Right lobe of liver (tissue), 6 donors: ENCODE data around the gene ZFAND3. TPM values are rescaled to one million over a fixed set of nuclear protein-coding genes. Genes with fewer than 3 reads are reported as not detected.

Experiments
- ATAC-seq, 4 donors: fragments of 200-7000 bp; cut with Tn5 transposase; one replicate each; pipeline ENCODE4 v1.9.1; 2020; ENCODE audit warnings: mild to moderate bottlenecking in 4 of 4, moderate library complexity in 4 of 4
- DNase-seq, 3 donors: peaks; one replicate each; pipeline ENCODE4 v3.0.0-alpha.2; 2020
- H3K27ac ChIP-seq, 3 donors: fragments of 200-600 bp; one replicate each; pipeline ENCODE4 v1.8.0; 2022
- H3K27me3 ChIP-seq, 2 donors: fragments of 200-600 bp; one replicate each; pipeline ENCODE4 v1.8.0; 2022
- H3K36me3 ChIP-seq, 4 donors: fragments of 200-600 bp; sonication (generic) in 1 of 4; one replicate each; pipeline versions ENCODE4 v1.5.1 to v1.8.0; 2017 to 2022; ENCODE audit warnings: control low read depth in 1 of 4
- H3K4me1 ChIP-seq, 4 donors: fragments of 200-600 bp; sonication (generic) in 1 of 4; one replicate each; pipeline versions ENCODE4 v1.5.1 to v1.8.0; 2017 to 2022; ENCODE audit warnings: control low read depth in 1 of 4
- H3K4me3 ChIP-seq, 3 donors: fragments of 200-600 bp; one replicate each; pipeline ENCODE4 v1.8.0; 2022
- H3K9me3 ChIP-seq, 4 donors: fragments of 200-600 bp; sonication (generic) in 1 of 4; one replicate each; pipeline versions ENCODE4 v1.5.1 to v1.8.0; 2017 to 2022; ENCODE audit warnings: control low read depth in 1 of 4
- CTCF ChIP-seq, 4 donors: fragments of 200-600 bp in 3 of 4; fragments of 450-650 bp in 1 of 4; IDR thresholded peaks; one replicate each; pipeline versions ENCODE4 v1.5.1 to v1.8.0; 2016 to 2022; ENCODE audit warnings: antibody characterized with exemption in 4 of 4, mild to moderate bottlenecking in 2 of 4
- POLR2A ChIP-seq: fragments of 450-650 bp; IDR thresholded peaks from one replicate; pipeline ENCODE4 v1.6.1; 2017; ENCODE audit warnings: antibody characterized with exemption, mild to moderate bottlenecking
- WGBS: methylation state at CpG from one replicate; pipeline ENCODE4 v1.1.6; 2018; ENCODE audit warnings: low coverage, low lambda C conversion rate; ENCODE audit not compliant: insufficient coverage; ENCODE audit errors: missing lambda C conversion rate; 5-methylcytosine and 5-hydroxymethylcytosine counted together
- intact Hi-C, 2 donors: fragments of 100-400 bp; cut with DNase I; formaldehyde crosslinking; loops; one replicate each; pipeline versions ENCODE4 v1.11.2 to v1.14.1; 2022
- total RNA-seq, 6 experiments: library from RNA; depleted of rRNA in 2 of 6; stranded (reverse); fragments of >200 nt in 2 of 6; fragmentation: NEBNext Ultra II Directional in 3 of 6; extraction: Animal tissue kit (Norgen Biotek cat#: 25700) in 3 of 6; gene quantifications; one replicate each; pipeline versions ENCODE4 v1.1.0 to v1.2.4, GENCODE V29; 2016 to 2023
- donor health status: DM: no; HTN: yes; CAD: no.
- donor health status: DM: no; HTN: no; CAD: no.
- donor health status: DM: no; HTN: no; CAD: no.
- donor health status: DM: no; HTN: yes; CAD: no.
- donor health status: DM: no; HTN: yes; CAD: no.

ZFAND3 gene
- total RNA-seq, 6 experiments from 2014 or later, result 43.1 to 66.5 (median 53.2) TPM

GRCh38 chr6:37874726-37875125, 55.2 kb downstream of the ZFAND3 start:
- intact Hi-C loops, result no loop called here
- H3K27me3 ChIP-seq, result no peaks in the 10 kb centered on the region
- 56% methylated on average over 3 of the region's 3 CpGs for WGBS

GRCh38 chr6:37875561-37876309, 56.2 kb downstream of the ZFAND3 start:
- TF ChIP-seq POLR2A (no peak), CTCF (IDR thresholded peaks at IDR 0.05) (no peak)
- H3K9me3 ChIP-seq, result no peaks in the 10 kb centered on the region
- no peak overlapping the region for H3K27ac ChIP-seq
- 70% methylated on average over 5 of the region's 5 CpGs for WGBS
- H3K27me3 ChIP-seq, result no peaks in the 10 kb centered on the region
- intact Hi-C loops, result no loop called here
- no peaks in the 10 kb centered on the region for H3K36me3 ChIP-seq
- no peak for DNase-seq
- H3K4me3 ChIP-seq, result no peak overlapping the region
- H3K4me1 ChIP-seq, result peaks cover 0 to 18% (median 3%) of the 10 kb centered on the region in 4 donors
- ATAC-seq, result peak in 1 of 4 donors; percentile 40

More at GRCh38 chr6:37874726-37875125, 55.2 kb downstream of the ZFAND3 start:
- Histone ChIP-seq H3K9me3 (no peaks in the 10 kb centered on the region), H3K27ac (no peak overlapping the region), H3K36me3 (no peaks in the 10 kb centered on the region), H3K4me1 (peaks cover 0 to 14% (median 3%) of the 10 kb centered on the region in 4 donors), H3K4me3 (no peak overlapping the region)
- DNase-seq (no peak), ATAC-seq (no peak)
- no peak for TF ChIP-seq CTCF (IDR thresholded peaks at IDR 0.05)
- TF ChIP-seq POLR2A, result no peak

- Histone ChIP-seq H3K27ac (no peak overlapping the region), H3K4me3 (no peak overlapping the region), H3K27me3 (no peaks in the 10 kb centered on the region), H3K9me3 (no peaks in the 10 kb centered on the region), H3K36me3 (no peaks in the 10 kb centered on the region), H3K4me1 (peaks cover 0 to 20% (median 3%) of the 10 kb centered on the region in 4 donors)
- no peak for ATAC-seq
- intact Hi-C loops, result no loop called here
- no peak for DNase-seq
- no peak for TF ChIP-seq POLR2A
- TF ChIP-seq CTCF (IDR thresholded peaks at IDR 0.05), result no peak
- WGBS, result 83% methylated on average over 3 of the region's 4 CpGs
These were observed 57.3 kb downstream of the ZFAND3 start for GRCh38 chr6:37876843-37877242.

- intact Hi-C loops, result no loop called here
- DNase-seq (no peak), ATAC-seq (peak in 1 of 4 donors; percentile 20)
- TF ChIP-seq POLR2A (no peak), CTCF (IDR thresholded peaks at IDR 0.05) (no peak)
- Histone ChIP-seq H3K27me3 (no peaks in the 10 kb centered on the region), H3K4me3 (no peak overlapping the region), H3K36me3 (no peaks in the 10 kb centered on the region), H3K9me3 (no peaks in the 10 kb centered on the region), H3K27ac (no peak overlapping the region), H3K4me1 (peaks cover 0 to 24% (median 3%) of the 10 kb centered on the region in 4 donors)
- WGBS, result 77% methylated on average over 6 of the region's 6 CpGs
These were observed 58.0 kb downstream of the ZFAND3 start for GRCh38 chr6:37877373-37878149.
